Hindlimb muscle (tissue), 1 donor: ENCODE measurements around the gene MRPS16. TPM values are rescaled to one million over a fixed set of nuclear protein-coding genes. Genes with fewer than 3 reads are reported as not detected.
"Not testable (repeated sequence)": the region's sequence is repeated elsewhere in the genome, so short reads cannot be mapped to it uniquely, and the experiment has no call there.

ENCODE experiments used
- DNase-seq: peaks from one replicate; pipeline ENCODE4 v3.0.0-alpha.2; 2013
- polyA plus RNA-seq: library from polyadenylated mRNA; unstranded; fragments of 120-200 nt; gene quantifications from one replicate; pipeline ENCODE4 v1.2.1, GENCODE V29; 2013; ENCODE audit not compliant: insufficient read length

The MRPS16 gene
- 71.7 TPM for polyA plus RNA-seq

- peak; percentile 96 for DNase-seq
These were observed at the start of gene MRPS16 for GRCh38 chr10:73252445-73253224. Gene MRPS16 (minus strand): TSS chr10:73252644. CDS start chr10:73252482, 162 bp downstream.

DNA sequence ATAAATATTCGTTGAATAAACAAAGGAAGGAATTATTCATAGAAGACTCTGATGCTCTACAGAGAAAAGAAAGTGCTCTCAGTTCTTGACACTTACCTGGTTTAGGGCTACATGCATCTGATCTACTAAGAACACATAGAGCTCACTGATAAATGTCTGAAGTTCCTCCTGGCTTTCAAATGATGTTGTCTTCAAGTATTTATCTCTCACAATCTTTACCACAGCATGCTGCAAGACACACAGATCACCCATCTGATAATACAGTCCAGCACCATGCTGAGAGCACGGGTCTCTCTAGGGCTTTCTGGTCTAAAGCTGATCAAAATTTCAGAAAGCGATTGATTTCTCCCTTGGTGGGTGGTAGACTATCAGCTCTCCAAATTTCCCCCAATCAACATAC lies 44.5 kb upstream of the MRPS16 start:
- DNase-seq, result no peak

- DNase-seq, result no peak
These were observed 41.0 kb upstream of the MRPS16 start for GRCh38 chr10:73293461-73293860.

- no peak for DNase-seq
These were observed 37.5 kb upstream of the MRPS16 start for GRCh38 chr10:73289958-73290357.

- DNase-seq, result no peak
These were observed 35.0 kb upstream of the MRPS16 start for GRCh38 chr10:73287441-73287840.

DNA sequence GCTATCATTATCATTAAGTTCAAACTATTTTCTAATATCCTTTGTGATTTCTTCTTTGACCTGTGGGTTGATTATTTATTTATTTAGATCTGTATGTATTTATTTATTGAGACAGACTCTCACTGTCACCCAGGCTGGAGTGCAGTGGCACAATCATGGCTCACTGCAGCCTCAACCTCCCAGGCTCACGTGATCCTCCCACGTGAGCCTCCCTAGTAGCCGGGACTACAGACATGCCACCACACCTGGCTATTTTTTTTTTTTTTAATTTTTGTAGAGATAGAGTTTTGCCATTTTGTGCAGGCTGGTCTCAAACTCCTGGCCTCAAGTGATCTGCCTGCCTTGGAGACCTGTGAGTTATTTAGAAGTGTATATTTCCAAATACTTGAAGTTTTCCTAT lies 28.7 kb upstream of the MRPS16 start:
- DNase-seq, result no peak

DNA sequence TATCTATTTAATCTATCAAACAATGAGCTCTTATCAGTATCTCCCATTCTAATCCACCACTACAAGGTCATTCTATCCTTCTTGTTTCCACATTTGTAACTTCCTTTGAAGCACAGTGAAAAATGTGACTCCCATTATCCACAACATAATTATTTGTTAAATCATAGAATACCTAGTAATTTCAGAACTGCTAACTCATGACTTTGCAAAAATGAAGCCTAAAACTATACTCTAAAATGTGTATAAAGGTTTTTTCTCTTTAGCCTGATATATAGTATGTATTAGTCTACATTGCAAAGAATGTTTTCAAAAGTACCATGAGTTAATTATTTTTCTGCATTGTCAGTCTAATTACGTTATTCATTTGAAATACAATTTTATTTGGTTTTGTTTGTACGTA lies 12.0 kb upstream of the MRPS16 start:
- no peak for DNase-seq

DNA sequence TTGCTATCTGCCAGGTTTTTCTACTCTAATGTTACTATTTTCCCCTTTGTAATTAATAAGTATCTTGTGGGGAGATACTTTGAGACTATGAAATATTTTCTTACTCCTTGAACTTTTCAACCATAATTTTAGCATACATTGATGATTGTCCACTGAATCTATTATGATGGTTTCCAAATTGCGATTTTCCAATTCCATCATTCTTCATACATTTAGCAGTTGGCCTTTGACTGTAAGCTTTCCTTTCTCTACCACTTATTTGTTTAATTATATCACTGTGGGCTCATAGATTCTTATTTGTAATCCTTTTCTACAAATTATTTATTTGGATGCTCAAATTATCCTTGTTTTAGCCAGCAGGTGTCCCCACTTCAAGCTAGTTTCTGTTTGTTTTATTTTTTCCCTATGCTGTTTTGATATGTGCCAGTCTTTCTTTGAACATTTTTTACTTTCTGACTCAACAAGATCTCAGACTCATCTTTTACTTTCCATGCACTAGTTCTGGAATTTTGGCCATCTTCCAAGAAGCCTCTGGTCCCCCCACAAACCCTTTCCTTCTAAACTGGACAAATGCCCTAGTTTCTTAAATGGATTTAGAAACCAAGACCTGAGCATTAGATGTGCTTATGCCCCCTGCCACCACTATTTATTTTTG lies 11.4 kb upstream of the MRPS16 start:
- peak; percentile 15 for DNase-seq

- no peak for DNase-seq
These were observed 10.6 kb upstream of the MRPS16 start for GRCh38 chr10:73262880-73263555.

GRCh38 chr10:73262105-73262730 lies 9.8 kb upstream of the MRPS16 start:
- DNase-seq, result no peak

GRCh38 chr10:73261362-73261995 lies 9.0 kb upstream of the MRPS16 start:
- DNase-seq, result no peak

DNA sequence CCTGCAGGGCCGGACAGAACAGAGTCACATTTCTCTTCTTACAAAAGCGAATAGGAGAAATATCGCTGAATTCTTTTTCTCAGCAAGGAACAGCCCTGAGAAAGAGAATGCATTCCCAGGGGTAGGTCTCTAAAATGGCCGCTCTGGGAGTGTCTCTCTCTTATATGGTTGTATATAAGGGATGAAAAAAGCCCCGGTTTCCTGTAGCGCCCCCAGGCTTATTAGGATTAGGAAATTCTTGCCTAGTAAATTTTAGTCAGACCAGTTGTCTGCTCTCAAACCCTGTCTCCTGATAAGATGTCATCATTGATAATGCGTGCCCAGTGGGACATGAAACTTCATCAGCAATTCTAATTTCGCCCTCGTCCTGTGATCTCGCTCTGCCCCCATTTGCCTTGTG lies 6.2 kb upstream of the MRPS16 start:
- DNase-seq, result not testable (repeated sequence)

GRCh38 chr10:73253225-73253555 lies 746 bp upstream of the MRPS16 start:
- DNase-seq, result no peak

DNA sequence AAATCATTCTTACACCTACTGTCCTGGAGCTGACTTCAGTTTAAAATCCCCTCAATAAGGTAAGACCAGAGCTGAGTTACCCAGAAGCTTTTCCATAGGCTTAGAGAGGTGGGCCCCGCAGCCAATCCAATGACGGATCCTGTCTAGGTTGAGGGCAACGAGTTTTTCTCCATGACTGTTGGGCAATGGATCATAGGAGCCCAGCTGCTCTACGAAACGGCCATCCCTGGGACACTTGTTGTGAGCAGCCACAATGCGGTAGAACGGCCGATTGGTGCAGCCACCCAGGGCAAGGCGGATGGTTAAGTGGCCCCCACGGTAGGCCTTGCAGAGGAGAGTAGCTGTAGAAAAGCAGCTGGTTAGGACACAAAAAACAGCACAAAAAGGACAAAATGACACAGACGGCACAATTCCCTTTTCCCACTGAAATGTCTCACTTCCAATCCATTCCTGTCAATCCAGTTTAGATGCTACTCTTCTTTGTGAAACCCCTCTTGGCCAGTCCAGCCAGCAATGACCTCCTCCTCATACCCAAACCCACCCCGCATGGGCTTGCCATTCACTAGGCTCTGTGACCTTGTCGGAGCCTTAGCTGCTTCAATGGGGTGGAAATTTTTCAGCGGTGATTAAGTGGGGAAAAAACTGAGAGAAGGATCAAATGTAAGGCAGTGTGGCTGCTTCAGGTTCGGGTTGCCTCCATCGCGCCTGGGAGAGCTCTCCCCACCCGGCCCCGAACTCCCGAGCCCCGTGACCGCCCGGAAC lies 580 bp downstream of the MRPS16 start:
- DNase-seq, result no peak

DNA sequence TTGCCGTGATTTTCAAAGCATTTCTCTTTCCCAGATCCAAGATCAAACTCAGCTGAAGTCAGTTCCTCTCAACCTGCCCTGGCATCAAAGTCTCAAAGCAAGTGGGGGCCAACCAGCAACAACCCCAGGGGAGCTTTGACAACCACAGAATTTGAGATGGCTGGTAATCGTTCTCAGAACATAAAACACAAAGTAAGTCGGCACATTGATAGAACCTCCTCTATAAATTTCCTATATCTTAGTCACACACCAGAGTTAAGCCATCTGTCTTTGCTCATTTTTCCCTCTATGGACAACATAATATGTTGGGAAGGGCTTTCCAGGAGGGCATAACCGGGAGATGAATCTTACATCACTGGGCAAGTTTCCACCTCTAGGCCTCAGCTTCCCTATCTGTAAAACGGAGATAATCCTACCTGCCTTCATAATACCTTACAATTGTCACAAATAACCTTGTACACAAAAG lies 4.2 kb downstream of the MRPS16 start:
- DNase-seq, result no peak

- DNase-seq, result no peak
These were observed 4.8 kb downstream of the MRPS16 start for GRCh38 chr10:73247509-73248258.

DNA sequence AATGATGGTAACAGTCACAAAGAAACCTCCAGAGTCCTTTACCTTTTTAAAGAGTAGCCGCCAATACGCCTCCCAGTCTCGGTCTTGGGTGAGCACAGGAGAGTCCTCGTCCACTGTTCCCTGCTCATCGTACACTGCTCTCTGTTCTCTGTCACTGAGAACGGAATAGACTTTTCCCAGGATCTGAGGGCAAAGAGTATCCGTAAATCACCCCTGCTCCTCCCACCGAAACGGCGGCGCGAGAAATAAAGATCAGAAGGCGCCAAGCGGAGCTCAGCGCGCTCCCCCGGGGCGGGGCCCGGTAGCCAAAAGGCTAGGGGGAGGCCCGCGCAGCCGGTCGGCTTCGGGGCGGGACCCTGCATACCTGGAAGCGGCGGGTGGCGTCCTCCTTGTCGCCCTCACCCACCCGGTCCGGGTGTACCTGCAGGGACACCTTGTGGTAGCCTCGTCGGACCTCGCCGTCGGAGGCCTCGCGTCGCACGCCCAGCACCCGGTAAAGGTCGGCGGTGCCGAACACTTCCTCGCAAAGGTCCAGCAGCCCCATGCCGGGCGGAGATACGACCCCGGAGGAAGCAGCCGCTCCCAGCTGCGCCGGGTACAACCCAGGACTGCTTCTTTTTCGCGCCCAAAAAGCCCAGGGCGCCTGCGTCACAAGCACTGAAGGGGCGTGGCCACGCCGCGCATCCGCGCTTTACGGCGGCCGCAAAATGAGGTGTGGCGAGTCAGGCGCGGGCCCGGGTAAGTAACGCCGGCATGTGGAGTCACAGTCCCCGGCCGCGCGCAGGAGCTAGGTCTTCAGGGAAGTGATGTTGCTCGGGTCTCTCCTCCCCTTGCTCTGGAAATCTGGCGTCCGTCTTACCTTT lies 5.6 kb downstream of the MRPS16 start, which contains the start of gene DNAJC9:
DNAJC9 (minus strand) TSS at position 610 of the 863 bp plus-strand sequence; CDS start at position 544, 66 bp downstream.
- peak; percentile 97 for DNase-seq

DNA sequence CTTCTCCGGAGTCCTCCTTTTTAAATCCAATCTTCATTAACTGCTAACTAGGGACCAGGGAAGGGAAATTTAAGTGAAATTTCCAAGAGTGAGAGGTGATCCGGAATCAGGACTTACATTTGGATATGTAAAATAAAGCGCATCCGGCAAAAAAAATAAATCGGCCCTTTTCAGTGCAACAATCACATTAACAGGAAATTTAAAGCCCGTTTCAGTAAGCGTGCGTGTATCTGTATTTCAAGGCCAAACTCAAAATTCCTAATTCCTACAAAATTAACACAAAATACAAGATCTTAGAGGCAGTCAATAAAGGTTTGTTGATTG lies 6.2 kb downstream of the MRPS16 start:
- no peak for DNase-seq

- DNase-seq, result no peak
These were observed 7.5 kb downstream of the MRPS16 start for GRCh38 chr10:73244866-73245477.

GRCh38 chr10:73239908-73240307 lies 12.5 kb downstream of the MRPS16 start:
- DNase-seq, result no peak
